ENCODE data around the gene MGA. TPM values are rescaled to one million over a fixed set of nuclear protein-coding genes. Genes with fewer than 3 reads are reported as not detected.

The MGA gene
- total and polyA plus RNA-seq, 2 donors = 7.7 to 115 TPM

DNA sequence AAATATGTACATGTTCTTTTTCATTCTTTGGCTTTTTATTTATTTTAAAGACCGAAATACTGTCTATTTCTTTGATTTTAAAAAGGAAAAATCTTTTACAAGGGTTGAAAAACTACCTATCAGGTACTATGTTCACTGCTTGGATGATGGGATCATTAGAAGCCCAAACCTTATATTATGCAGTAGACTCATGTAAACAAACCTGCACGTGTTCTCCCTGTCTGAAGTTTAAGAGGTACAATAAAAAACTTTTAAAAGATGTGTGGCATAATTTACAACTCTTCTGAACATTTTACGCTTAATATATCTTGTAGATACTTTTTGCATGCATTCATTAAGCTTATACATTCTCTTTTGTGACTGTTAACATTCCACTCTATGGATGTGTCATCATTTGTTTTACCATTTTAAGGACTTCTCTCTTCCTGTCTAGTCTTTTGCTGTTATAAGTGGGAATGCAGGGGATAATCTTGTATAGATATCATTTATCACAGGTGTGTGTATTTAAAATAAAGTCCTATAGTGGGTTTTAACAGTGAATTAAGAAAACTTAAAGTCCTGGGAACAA lies 6.2 kb downstream of the MGA start:
- DNase-seq (ENCODE audit: extremely low spot score) = no peak
- no peaks in the 10 kb centered on the region for H3K4me1 ChIP-seq (ENCODE audit: insufficient read depth)
- no peak overlapping the region for H3K4me3 ChIP-seq (ENCODE audit: low read depth, low read length)
- 60% methylated on average over 3 of the region's 3 CpGs for WGBS
- H3K36me3 ChIP-seq (ENCODE audit: insufficient read depth) = no peaks in the 10 kb centered on the region
- H3K27ac ChIP-seq (ENCODE audit: low read depth) = no peak overlapping the region

DNA sequence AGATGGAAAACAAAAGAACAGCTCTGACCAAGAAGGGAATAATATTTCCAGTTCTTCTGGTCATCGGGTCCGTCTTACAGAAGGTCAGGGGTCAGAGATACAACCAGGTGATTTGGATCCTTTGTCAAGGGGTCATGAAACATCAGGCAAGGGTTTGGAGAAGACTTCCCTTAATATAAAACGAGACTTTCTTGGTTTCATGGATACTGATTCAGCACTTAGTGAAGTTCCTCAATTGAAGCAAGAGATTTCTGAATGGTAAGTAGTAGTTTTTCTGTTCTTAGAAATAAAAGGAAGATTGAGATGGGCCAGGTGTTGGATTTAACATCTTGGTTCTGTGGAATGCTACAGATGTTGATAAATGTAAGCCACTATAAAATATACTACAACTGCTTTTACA lies 9.5 kb downstream of the MGA start:
- no peaks in the 10 kb centered on the region for H3K36me3 ChIP-seq (ENCODE audit: insufficient read depth)
- 91% methylated on average over 3 of the region's 3 CpGs for WGBS
- H3K4me3 ChIP-seq (ENCODE audit: low read depth, low read length) = no peak overlapping the region
- no peaks in the 10 kb centered on the region for H3K4me1 ChIP-seq (ENCODE audit: insufficient read depth)
- DNase-seq (ENCODE audit: extremely low spot score) = no peak
- H3K27ac ChIP-seq (ENCODE audit: low read depth) = no peak overlapping the region

DNA sequence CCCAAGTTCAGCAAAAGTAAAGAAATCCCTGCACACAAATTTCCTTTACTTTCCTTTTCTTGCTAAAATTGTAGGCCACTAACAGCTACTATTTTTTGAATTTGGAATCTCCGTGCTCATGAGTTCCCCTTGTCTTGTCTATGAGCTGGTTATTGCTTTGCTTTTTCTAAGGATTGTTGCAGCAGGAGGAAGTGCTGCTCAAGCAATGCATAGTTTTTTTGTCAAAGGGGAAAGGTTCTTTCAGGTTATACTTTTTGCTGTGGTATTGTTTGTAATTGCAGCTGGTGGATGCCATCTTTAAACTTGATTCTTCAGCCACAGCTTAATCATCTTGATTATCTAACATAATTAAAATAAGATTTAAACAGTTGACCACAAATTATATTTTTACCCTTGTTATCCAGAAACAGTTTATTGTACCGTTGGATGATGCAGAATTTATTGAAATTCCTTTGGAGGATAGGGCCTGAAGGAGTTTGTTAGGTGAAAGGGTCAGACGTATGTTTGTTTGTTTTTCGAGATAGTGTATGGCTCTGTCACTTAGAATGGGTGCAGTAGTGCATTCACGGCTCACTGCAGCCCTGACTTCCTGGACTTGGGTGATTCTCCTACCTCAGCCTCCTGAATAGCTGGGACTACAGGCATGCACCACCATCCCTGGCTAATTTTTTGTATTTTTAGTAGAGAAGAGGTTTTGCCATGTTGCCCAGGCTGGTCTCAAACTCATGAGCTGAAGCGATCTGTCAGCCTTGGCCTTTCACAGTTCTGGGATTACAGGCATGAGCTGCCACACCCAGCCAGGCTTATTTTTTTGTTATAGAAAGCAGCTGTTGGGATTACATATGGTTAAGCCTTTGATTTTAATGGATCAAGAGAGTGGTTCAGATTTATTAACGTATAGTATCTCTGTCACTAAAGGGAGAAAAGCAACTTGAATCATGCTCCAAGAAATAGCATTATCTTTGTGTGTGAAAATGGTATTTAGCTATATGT lies 11.7 kb downstream of the MGA start:
- H3K4me3 ChIP-seq (ENCODE audit: low read depth, low read length) = no peak overlapping the region
- no peak for DNase-seq (ENCODE audit: extremely low spot score)
- no peak overlapping the region for H3K27ac ChIP-seq (ENCODE audit: low read depth)
- 64% methylated on average over 7 of the region's 7 CpGs for WGBS
- H3K4me1 ChIP-seq (ENCODE audit: insufficient read depth) = no peaks in the 10 kb centered on the region
- H3K36me3 ChIP-seq (ENCODE audit: insufficient read depth) = no peaks in the 10 kb centered on the region

DNA sequence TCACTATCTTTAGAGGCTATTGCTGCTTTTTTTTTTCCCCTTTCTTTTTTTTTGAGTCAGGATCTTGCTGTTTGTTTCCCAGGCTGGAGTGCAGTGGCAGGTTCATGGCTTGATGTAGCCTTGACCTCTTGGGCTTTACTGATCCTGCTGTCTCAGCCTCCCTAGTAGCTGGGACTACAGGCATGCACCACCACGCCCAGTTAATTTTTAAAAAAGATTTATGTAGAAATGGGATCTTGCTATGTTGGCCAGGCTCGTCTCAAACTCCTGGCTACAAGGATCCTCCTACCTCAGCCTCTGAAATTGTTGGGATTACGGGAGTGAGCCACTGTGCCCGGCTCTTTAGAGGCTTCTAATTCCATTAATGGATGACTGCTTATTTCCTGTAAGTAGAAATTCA lies 15.1 kb downstream of the MGA start:
- WGBS = 97% methylated on average over 4 of the region's 4 CpGs
- DNase-seq (ENCODE audit: extremely low spot score) = no peak
- Histone ChIP-seq H3K27ac (ENCODE audit: low read depth) (no peak overlapping the region), H3K4me3 (ENCODE audit: low read depth, low read length) (no peak overlapping the region), H3K4me1 (ENCODE audit: insufficient read depth) (no peaks in the 10 kb centered on the region), H3K36me3 (ENCODE audit: insufficient read depth) (no peaks in the 10 kb centered on the region)

DNA sequence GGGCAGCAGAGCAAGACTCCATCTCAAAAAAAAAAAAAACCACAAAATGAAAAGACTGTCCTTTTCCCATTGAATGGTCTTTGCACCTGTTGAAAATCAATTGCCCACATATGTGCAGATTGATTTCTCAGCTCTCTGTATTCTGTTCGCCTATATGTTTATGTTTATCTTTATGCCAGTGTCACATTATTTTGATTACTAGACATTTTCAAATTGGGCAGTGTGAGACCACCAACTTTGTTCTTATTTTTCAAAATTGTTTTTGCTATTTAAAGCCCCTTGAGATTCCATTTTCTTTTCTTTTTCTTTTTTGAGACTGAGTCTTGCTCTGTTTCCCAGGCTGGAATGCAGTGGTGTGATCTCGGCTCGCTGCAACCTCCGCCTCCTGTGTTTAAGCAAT lies 18.5 kb downstream of the MGA start:
- 98% methylated on average over 4 of the region's 4 CpGs for WGBS
- H3K4me1 ChIP-seq (ENCODE audit: insufficient read depth) = no peaks in the 10 kb centered on the region
- no peak for DNase-seq (ENCODE audit: extremely low spot score)

DNA sequence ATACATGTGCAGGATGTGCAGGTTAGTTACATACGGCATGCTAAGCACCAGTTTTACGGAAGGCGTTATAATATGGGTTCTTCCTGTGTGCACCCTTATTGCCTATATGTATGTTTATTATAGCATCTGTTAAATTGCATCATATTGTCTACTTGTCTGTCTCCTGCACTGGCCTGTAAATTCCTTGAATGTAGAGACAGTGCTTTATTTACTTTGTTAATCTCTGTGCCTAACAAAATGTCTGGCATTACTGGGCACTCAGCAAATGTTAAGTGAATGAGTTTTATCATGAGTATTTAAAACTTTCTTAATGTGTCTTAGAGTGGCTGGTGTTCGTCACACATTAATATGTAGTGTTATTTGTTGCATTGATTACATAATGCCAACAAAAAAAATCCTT lies 23.8 kb downstream of the MGA start:
- 92% methylated on average over 4 of the region's 4 CpGs for WGBS
- H3K36me3 ChIP-seq (ENCODE audit: insufficient read depth) = no peaks in the 10 kb centered on the region
- DNase-seq (ENCODE audit: extremely low spot score) = no peak
- H3K27ac ChIP-seq (ENCODE audit: low read depth) = no peak overlapping the region
- H3K4me3 ChIP-seq (ENCODE audit: low read depth, low read length) = no peak overlapping the region
- no peaks in the 10 kb centered on the region for H3K4me1 ChIP-seq (ENCODE audit: insufficient read depth)

More for the DNA sequence above, 18.5 kb downstream of the MGA start:
- Histone ChIP-seq H3K4me3 (ENCODE audit: low read depth, low read length) (no peak overlapping the region), H3K36me3 (ENCODE audit: insufficient read depth) (no peaks in the 10 kb centered on the region), H3K27ac (ENCODE audit: low read depth) (no peak overlapping the region)

DNA sequence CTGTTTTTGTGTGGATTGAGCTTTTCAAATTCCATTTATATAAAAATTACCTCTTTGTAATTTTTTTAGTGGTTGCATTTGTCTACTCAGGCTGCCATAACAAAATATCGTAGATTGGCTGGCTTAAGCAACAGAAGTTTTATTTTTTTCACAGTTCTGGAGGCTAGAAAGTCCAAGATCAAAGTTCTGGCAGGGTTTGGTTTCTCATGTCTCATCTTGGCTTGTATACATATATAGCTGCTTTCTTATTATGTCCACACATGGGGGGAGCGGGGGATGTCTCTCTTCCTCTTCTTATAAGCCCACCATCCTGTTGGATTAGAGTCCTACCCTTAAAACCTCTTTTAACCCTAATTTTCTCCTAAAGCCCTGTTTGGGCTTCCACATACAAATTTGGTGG lies 28.5 kb downstream of the MGA start:
- no peak overlapping the region for H3K4me3 ChIP-seq (ENCODE audit: low read depth, low read length)
- 64% methylated on average over 2 of the region's 2 CpGs for WGBS
- no peaks in the 10 kb centered on the region for H3K36me3 ChIP-seq (ENCODE audit: insufficient read depth)
- no peak overlapping the region for H3K27ac ChIP-seq (ENCODE audit: low read depth)
- no peaks in the 10 kb centered on the region for H3K4me1 ChIP-seq (ENCODE audit: insufficient read depth)
- DNase-seq (ENCODE audit: extremely low spot score) = no peak

DNA sequence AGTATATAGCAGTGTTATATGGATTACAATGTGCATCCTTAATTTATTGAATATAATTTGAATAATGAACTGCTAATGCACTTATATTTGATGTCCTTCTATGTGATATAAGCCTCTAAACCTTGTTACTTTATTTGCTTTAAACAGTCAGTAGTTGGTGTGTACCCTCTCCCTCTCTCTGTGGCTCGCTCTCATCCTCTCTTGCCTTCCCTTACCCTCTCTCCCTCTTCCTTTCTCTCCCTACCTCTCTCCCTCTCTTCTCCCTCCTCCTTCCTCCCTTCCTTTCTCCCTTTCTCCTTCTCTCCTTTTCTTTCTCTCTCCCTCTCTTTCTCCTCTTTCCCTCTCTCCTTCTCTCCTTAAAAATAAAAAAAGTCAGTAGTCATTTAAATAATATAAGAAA lies 28.9 kb downstream of the MGA start:
- no peak overlapping the region for H3K27ac ChIP-seq (ENCODE audit: low read depth)
- WGBS = 91% methylated on average over 1 of the region's 1 CpG
- H3K36me3 ChIP-seq (ENCODE audit: insufficient read depth) = no peaks in the 10 kb centered on the region
- H3K4me3 ChIP-seq (ENCODE audit: low read depth, low read length) = no peak overlapping the region
- no peaks in the 10 kb centered on the region for H3K4me1 ChIP-seq (ENCODE audit: insufficient read depth)
- no peak for DNase-seq (ENCODE audit: extremely low spot score)

DNA sequence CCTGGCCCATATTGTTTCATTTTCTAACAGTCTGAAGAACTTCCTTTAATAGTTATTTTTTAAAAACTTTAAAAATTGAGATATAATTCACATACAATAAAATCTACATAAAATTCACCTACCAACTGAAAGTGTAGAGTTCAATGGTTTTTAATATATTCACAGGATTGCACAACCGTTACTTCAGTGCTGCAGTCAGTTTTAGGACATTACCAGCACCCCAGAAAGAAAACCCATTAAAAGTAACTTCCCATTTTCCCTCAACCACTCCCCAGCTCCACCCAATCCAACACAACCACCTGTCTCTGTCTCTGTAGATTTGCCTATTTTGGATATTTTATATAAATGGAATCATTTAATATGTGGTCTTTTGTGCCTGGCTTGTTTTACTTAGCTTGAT lies 29.6 kb downstream of the MGA start:
- Histone ChIP-seq H3K4me3 (ENCODE audit: low read depth, low read length) (no peak overlapping the region), H3K36me3 (ENCODE audit: insufficient read depth) (no peaks in the 10 kb centered on the region), H3K27ac (ENCODE audit: low read depth) (no peak overlapping the region), H3K4me1 (ENCODE audit: insufficient read depth) (no peaks in the 10 kb centered on the region)
- DNase-seq (ENCODE audit: extremely low spot score) = no peak
- 92% methylated on average over 1 of the region's 1 CpG for WGBS

DNA sequence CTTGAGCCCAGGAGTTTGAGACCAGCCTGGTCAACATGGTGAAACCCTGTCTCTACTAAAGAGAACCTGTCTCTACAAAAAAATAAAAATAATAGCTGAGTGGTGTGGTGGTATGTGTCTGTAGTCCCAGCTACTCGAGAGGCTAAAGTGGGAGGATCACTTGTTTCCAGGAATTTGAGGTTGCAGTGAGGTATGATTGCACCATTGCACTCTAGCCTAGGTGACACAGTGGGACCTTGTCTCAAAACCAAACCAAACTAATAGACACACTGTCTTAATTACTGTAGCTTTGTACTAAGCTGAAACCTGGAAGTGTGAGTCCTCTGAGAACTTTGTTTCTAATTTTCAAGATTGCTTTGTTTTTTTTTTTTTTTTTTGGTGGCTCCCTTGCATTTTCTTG lies 30.4 kb downstream of the MGA start:
- Histone ChIP-seq H3K4me3 (ENCODE audit: low read depth, low read length) (no peak overlapping the region), H3K27ac (ENCODE audit: low read depth) (no peak overlapping the region), H3K4me1 (ENCODE audit: insufficient read depth) (no peaks in the 10 kb centered on the region), H3K36me3 (ENCODE audit: insufficient read depth) (no peaks in the 10 kb centered on the region)
- DNase-seq (ENCODE audit: extremely low spot score) = no peak
- 83% methylated on average over 1 of the region's 1 CpG for WGBS

DNA sequence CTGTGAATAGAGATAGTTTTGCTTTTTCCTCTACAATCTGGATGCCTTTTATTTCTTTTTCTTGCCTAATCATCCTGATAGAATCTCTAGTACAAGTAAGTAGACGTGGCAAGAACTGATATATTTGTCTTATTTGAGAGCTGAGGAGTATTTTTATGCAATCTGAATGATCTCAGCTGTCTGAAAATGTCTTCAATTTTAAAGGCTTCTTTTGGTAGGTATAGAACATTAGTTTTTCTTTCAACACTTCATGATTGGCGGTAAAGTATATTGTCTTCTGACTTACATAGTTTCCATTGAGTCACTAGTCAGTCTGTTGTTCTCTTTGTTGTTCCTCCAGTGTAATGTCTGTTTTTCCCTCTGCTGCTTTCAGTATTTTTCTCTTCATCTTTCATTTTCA lies 31.3 kb downstream of the MGA start:
- no peaks in the 10 kb centered on the region for H3K4me1 ChIP-seq (ENCODE audit: insufficient read depth)
- H3K27ac ChIP-seq (ENCODE audit: low read depth) = no peak overlapping the region
- 90% methylated on average over 2 of the region's 2 CpGs for WGBS
- no peak for DNase-seq (ENCODE audit: extremely low spot score)
- H3K4me3 ChIP-seq (ENCODE audit: low read depth, low read length) = no peak overlapping the region
- H3K36me3 ChIP-seq (ENCODE audit: insufficient read depth) = no peaks in the 10 kb centered on the region

DNA sequence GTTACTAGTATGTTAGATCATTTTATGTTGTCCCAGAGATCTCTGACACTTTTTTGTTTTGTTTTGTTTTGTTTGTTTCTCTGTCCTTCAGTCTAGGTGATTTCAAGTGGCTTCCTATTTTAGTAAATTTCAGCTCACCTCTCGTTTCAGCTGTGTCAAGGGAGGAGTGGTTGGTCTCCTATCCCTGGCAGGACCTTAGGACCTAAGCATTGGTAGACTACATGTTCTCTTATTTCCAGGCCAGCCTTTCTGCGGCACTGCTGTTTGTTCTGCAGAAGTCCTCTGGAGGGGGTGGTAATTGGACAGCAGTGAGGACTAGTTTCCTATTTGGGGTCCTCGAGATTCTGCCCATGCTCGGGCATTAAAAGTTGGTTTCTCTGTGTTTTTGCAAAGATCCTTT lies 31.8 kb downstream of the MGA start:
- WGBS = 86% methylated on average over 4 of the region's 4 CpGs
- no peaks in the 10 kb centered on the region for H3K4me1 ChIP-seq (ENCODE audit: insufficient read depth)
- DNase-seq (ENCODE audit: extremely low spot score) = no peak
- no peak overlapping the region for H3K27ac ChIP-seq (ENCODE audit: low read depth)
- no peak overlapping the region for H3K4me3 ChIP-seq (ENCODE audit: low read depth, low read length)
- H3K36me3 ChIP-seq (ENCODE audit: insufficient read depth) = no peaks in the 10 kb centered on the region

DNA sequence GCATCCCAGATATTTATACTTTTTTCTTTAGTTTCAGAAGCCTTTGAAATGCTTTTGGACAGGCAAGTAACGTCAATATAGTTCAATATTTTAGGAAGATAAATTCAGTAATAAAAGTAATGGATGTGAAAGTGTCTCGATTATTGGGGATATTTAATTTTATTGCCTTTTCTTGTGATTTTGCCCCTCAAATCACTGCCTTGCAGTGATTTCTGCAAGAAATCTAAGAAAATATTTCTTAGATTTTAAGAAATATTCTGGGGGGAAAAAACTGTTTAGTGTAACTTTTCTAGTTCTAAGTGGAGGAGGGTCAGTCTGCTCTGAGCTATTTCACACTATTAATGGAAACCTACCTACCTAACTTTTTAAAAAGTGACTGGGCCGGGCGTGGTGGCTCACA lies 33.6 kb downstream of the MGA start:
- DNase-seq (ENCODE audit: extremely low spot score) = no peak
- Histone ChIP-seq H3K4me1 (ENCODE audit: insufficient read depth) (no peaks in the 10 kb centered on the region), H3K4me3 (ENCODE audit: low read depth, low read length) (no peak overlapping the region), H3K27ac (ENCODE audit: low read depth) (no peak overlapping the region), H3K36me3 (ENCODE audit: insufficient read depth) (no peaks in the 10 kb centered on the region)
- WGBS = 95% methylated on average over 4 of the region's 4 CpGs

DNA sequence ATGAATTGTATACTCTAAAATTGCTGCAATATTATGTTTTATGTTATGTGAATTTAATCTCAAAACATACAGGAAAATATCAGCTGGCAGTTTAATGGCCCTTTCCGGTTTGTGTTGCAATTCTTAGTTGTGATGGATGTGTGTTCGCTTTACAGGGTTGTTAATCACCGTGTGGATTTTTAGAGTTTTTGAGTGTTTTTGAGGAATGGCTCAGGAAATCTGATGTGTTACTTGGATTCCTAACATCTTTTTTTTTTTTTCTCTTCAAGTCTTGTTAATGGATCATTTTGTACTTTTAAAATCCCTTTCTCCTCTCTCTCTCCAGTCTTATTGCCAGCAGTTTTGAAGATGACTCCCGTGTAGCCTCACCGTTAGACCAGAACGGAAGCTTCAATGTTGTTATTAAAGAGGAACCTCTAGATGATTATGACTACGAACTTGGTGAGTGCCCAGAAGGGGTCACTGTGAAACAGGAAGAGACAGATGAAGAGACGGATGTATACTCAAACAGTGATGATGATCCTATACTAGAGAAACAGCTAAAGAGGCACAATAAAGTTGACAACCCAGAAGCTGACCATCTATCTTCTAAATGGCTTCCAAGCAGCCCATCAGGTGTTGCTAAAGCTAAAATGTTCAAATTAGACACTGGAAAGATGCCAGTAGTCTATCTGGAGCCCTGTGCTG lies 35.7 kb downstream of the MGA start:
- no peaks in the 10 kb centered on the region for H3K36me3 ChIP-seq (ENCODE audit: insufficient read depth)
- DNase-seq (ENCODE audit: extremely low spot score) = no peak
- H3K4me1 ChIP-seq (ENCODE audit: insufficient read depth) = no peaks in the 10 kb centered on the region
- H3K4me3 ChIP-seq (ENCODE audit: low read depth, low read length) = no peak overlapping the region
- no peak overlapping the region for H3K27ac ChIP-seq (ENCODE audit: low read depth)
- 54% methylated on average over 8 of the region's 8 CpGs for WGBS
